HG02852 (cell line): ENCODE results near the gene ATRN.

ENCODE experiments used
- ATAC-seq: cut with Tn5 transposase; IDR thresholded peaks from one replicate; pipeline ENCODE4 v1.9.1; 2021; ENCODE audit warnings: mild to moderate bottlenecking, moderate library complexity; ENCODE audit not compliant: unreplicated experiment

The ATRN gene

DNA sequence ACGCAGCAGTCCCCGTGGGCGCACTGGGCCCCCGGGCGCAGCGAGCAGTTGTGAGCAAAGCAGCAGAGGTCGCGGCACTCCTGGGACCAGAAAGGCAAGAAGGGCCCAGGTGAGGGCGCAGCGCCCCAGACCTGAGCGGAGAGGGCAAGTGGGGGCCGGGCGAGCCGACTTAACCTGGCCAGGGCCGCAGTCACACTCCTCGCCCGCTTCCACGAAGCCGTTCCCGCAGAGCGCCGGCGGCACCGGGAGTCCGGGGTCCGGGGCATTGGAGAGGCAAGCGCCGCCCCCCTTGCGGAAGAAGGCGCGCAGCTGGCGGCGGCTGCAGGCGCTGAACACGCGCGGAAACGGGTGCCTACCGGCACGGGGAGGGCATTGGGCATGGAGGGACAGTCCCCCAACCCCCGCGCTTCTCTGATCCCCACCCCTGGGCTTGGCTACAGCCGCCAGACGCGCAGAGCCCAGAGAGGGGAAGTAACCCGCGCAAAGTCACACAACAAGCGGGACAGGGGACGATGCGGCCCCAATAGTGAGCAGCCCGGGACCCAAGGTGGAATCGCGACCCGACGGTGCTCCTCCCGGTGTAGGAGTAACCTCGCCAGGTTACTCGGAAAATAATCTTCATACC, 201.8 kb downstream of the ATRN start:
- ATAC-seq: no peak

DNA sequence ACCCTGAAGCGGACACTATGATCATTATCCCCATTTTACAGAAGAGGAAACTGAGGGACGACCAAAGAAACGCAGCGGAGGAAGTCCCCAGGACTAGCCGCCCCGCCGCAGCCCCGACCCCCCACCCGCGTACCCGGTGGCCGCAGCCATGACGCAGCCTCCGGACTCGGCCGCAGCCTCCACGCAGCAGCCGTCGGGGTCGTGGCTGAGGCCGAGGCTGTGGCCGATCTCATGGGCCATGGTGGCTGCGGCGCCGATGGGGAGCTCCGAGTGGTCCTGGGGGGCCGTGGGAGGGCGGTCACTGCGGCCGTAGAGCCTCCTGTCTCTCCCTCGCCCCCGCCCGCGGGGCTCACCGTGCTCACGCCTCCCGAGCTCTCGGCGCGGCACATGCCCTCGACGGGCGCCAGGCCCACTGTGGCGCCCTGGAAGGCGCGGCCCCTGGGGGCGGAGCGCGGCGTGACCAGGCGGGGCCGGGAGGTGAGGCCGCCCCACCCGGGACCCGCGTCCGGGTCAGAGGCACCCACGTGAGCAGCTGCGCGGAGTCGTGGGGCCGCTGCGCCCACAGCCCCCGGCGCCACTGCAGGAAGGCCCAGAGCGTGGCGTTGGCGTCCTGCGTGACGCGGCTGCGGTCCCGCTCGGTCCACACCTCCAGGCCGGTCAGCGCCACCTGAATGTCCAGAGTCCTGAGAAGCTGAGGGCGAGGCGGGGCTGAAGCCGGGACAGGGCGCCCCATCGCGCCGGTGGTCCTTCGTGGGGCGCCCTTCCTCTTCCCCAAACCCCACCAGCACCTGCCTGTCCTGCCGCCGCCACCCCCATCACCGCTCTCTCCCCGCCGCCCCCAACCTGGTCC, 202.6 kb downstream of the ATRN start:
- ATAC-seq: no peak

DNA sequence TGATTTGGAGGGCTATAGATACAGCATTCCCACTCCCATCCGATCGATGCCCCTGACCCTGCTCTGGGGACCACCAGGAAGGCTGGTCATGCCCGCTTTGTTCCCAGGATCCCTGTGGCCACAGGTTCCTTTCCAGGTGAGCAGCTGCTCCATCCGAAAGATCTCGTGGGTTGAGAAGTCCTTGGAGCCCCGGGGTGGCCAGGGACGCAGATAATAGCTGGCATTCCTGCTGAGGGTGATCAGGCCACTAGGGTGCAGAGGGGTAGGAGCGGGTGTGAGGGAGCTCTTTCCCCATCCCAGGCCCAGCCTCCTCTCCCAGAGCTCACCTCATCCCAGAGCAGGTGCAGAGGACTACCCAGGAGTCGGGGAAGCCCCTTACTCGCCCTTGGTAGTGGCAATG, 203.6 kb downstream of the ATRN start:
- ATAC-seq: no peak

DNA sequence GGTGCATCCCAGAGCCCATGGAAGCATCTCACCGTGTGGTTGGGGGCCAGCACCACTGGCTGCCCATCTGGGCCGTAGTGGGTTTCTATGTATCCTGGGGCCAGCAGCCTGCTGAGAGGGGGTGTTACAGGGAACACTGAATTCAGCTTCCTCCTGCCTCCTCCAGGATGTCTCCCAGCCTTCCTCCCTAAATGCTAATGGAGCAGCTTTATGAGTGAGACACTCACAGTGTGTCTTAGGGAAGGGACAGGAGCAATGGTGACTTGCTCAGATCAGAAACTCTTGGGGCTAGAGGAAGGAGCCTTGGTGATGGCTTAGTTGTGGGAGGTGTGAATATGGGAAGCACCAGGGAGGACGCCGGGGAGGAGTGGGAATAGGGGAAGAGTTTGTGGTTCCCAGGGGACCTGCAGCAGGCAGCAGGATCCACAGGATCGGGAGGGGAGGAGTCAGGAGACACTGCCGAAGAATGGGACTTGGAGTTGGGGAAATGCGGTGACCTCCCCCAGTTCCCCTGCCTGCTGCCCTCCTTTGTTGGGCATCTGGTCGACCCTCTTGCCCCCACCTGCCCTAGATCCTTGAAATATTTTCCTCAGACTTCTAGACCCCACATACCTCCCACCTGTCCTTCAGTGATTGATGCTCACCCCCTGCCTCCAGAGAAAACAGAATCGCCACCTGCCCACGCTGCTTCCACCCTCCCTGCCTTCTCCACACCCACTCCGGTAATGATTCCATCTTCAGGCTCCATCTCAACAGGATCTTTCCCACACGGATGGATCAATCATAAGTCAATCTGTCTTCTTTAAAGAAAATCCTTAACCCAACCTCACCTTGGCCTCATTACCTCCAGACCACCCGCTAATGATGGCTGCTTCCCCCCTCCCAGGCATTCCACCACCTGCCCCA, 204.4 kb downstream of the ATRN start:
- no peak for ATAC-seq

DNA sequence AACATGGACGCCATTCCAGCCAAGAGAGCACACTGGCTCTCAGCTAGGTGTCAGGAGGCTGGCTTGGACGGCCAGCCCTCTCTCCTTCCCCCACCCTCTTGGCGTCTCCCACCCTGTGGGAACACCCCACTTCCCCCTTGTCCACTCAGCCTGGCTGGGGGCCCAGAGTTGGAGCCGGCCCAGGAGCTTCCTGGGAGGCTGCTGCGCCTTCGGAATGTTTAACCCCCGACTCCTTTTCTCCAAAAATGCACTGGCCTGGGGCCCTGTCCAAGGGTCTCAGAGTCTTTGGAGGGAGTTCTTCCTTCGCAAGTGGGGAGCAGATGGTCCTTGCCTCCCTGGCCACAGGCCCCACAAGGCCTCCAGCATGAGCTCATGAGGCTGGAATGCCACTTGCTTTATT, 206.9 kb downstream of the ATRN start:
- ATAC-seq: no peak

DNA sequence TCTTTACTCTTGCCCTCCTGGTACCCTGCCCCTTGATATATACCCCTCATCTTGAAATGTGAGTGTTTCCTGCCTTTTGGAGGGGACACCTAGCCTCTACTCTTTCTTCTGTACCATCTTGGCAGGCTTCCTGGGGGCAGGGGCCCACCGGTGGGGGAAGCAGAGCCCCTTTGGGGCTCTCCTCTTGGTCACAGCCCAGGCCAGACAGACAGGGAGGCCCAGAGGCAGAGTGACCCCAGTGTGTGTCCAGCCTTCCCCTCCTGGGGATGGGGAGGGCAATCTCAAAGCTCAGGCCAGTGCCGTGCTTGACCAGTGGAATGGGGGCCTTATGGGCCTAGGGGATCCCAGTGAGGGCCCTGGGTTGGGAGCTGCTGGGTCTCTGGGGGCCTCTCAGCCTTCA, 207.4 kb downstream of the ATRN start:
- no peak for ATAC-seq

DNA sequence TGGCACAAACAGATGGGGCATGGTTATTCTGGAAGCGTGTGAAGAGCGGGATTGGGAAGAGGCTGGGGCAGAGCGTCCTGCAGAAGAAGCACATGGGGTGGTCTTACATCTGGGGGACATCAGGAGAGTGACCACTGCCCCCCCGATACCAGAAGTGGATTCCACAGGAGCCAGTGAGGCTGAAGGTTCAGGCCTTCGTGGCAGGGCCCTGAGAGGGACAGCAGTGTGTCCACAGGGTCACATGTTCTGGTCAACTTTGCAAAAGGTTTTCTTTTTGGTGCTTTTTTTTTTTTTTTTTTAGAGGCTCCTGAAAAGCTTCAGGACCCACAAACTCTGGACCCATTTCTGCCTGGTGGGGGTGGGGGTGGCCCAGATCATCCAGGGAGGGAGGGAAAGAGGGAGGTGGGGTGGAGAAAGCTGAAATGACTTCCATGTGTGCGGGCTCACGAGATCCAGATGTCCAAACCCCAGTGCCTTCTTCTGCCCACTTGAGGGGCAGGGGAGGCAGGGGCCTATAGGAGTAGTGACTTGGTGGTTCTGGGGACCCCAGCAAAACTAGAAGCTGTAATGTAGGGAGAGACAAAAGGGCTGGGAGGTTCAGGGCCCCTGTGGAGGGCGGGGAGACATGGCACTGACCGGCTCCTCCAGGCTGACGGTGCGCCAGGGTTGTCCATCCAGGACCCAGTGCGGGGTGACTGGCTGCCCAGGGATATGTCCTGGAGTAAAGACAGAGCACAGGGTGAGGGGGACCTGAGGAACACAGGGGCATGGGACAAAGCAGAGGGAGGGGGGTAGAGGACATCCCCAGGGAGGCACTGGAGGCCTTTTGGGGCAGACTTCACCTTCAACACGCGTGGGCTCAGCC, 208.3 kb downstream of the ATRN start:
- no peak for ATAC-seq

DNA sequence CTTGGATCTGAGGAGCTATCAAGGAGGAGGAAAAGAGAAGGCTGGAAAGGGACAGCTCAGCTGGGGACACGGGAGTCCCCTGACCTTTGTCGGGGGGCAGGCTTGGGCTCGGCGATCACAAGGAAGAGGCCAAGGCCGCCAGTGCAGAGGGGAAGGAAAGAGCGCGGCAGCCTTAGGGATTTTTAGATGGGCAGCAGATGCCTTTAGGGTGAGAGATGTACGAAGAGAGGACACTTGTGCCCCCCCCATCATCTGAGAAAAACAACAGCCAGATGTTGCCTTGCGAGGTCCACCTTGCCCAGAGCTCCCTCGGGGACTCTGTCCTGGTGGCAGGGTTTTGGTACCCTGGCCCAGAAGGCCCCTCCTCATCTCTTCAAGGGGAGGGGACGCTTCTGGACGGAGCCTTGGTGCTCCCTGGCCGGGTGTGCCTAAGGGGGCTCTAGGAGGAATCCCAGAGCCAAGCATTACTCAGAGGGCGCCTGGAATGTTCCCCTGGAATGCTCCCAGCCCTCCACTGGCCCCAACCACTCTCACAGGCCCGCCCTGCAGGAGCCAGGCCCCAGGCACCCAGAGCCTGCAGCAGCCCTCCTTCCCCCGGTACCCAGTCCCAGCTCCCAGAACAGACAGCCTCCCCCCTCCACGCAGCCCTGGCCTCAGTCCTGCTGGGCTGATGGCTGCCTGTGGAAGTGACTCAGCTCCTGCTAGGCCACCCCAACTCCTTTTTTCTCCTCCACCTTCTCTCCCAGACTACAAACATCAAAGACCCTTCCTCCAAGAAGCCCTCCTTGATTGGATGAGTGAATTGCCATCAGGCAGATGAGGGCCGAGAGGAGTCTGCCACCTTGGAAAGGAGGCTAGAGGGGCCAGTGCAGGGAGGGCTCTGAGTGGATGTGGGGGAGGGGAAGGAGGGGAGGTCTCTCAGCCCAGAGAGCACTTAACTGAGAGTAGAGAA, 209.2 kb downstream of the ATRN start:
- no peak for ATAC-seq

DNA sequence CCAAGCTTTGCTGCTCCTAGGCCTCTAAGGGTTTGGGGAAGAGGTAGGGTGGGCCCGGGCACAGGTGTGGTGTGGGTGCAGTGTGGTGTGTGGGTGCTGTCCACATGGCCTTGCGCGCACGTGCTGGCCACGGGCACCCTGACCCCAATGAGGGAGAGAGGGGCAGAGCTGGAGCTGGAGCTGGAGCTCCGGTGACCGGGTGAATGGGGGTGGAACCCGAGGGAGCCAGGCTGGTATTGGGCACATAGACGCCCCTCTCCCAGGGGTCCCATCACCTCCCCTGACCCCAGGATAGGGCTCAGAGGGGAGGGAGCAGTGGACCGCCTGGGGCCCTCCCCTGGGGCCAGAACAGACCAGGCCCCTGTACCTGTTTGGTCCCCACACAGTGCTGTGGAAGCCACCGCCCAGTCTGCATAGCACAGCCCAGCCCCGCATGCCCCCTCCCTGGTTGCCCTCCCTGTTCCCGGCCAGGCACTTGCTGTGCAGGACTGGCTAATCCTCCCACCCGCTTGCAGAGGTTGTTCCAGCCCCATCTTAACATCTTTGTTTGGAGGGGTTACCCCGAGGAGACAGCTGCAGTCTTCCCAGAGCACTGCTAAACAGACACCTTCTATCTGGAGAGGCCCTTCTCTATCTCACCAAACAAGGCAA, 210.0 kb downstream of the ATRN start:
- ATAC-seq: no peak

DNA sequence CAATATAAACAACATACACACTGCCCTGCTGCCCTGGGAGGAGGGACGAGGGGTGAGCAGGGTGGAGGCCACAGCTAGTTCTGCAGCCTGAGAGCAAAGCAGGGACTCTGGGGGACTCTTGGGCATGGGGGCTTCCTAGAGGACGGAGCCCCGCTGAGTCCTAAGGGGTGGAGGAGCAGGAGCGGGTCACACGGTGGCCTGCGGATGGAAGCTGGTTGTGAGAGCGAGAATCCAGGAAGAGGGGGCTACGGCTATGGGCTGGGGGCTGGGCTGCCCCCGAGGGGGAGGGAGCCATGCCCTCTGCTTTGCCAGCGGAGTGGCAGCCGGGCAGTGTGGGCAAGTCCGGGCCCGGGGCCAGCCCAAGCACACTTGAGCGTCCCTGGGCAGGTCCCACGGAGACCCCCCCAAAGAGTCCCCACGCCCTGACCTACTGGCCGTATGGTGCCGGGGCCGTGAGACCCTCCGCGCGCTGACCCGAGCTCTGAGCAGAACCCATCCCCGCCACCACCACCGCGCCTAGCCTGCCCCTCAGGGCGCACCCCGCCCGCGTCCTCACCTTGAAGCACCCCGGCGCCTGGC, 210.6 kb downstream of the ATRN start:
- no peak for ATAC-seq

DNA sequence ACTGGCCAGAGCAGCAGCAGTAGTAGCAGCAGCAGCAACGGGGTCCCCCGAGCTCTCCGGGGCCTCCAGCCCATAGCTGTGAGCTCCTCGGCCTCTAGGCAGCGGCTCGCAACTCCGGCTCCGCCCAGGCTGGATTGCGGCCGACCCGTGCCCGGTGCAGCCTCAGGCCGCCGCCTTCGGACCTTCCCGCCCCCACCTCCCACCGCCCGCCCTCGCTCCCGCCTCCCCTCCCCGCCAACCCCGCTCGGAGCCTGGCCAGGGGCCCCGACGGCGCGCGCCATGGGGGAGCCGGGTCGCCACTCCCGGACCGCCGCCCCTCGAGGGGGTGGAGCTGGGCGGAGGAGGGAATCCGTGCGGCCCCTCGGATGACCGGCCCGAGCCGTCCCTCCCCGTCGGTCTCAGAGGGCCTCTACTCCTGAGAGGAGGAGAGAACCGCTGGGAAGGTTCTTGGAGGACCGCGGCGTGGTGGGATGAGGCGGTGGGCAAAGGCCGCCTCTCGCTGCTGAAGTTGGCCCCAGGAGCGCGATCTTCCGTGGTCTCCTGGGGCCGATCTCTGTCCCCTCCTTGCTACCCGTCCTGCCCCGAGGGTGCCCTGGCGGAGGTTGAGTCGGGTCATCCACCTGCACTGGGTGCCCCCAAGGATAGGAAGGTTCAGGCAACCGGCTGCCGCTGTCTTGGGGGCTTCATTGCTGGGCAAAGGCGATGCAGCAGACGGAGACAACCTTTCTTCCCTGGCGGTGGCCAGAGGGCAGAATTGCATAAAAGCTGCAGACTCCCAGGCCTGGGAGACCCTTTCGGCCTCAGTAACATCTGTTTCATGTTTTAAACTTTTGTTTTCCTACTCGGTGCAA, 211.3 kb downstream of the ATRN start, which contains the start of gene ADAM33:
Gene ADAM33 (minus strand): TSS at position 80 of the 851 bp plus-strand sequence. CDS start 6 bp downstream, at position 74.
- no peak for ATAC-seq

DNA sequence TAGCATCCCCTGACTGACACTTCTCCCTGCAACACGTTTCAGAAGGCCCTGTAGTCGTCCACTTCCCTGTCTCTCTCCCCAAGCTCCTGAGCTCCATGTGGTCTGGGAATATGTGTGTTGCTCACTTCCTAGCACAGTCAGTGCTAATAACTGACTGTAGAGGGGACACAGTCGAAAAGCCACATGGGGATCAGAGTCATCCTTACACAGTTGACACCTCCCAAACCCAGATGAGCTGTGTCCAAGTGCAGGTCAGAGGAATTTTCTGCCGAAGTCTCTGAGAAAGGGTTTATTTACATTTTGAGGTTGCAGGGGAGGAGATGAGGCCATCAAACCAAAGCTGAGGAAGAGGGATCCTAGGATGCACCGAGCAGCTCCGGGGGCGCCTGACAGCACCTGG, 214.5 kb downstream of the ATRN start:
- ATAC-seq: no peak

DNA sequence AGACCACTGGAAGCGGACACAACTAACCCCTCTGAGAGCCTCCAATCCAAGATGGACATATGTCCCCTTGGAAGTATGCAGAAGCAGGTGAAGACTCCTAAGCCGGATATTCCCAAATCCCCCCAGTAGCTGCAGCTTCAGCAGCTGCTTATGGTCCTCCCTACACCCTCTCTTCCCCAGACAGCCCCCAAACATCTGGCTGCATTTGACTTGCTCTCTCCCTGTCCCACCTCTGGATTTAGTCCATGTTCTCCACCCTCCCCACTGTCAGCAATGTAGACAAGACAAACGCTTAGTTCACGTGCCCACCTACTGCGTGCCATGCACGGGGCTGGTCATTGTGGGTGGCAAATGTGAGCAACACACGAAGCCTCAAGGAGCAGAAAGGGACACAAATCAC, 215.6 kb downstream of the ATRN start:
- ATAC-seq: no peak

DNA sequence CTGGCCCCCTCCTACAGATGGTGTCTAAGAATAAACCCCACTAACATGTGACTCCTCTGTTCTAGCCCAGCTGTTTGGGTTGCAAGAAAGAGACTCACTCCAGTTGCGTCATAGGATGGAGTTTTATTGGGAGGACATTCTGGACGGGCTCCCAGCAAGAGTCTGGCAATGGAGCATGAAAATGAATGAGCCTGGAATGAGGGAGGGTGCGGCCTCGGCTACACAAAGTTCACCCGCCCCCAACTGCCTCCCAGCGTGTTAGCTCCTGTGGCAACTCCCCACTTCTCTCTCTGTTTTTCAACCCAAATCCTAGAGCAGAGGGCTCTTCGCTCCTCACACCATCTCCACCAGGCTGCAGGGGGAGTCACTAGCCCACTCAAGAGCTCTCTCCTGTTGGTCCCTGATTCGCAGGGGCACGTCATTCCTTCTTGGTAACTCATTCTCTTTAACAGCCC, 216.1 kb downstream of the ATRN start:
- ATAC-seq: no peak

DNA sequence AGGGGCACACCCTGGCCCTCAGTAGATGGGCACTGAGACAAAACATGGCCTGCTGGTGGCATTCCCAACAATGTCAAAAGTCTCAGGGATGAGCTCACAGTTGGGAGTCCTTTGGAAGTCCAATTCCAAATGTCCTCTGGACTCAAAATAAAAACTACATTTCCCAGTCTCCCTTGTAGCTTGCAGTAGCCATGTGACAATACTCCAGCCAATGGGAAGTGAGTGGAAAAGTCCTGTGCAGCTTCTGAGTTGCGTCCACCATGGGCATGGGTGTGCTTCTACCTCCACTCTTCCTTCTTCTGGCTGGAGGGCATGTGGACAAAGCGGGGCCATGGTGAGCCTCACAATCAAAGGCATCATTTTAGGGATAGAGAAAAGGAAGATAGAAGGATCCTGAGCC, 216.8 kb downstream of the ATRN start:
- ATAC-seq: no peak

DNA sequence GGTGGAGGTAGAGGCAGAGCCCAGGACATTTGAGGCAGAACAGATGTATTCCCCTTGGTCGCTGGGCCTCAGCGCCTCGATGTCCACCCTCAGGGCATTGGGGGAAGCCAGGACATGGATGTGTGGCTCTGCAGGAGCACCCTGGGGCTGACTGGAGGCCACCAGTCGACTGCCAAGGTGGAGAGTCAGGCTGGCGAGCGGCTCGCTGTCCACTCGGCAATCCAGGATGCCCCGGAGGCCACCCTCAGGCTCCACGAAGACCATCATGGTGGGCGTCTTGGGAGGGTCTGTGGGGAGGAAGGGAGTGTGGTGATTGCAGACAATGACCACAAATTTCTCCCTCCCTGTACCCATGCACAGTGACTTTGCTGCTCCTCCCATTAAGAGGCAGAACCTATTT, 219.2 kb downstream of the ATRN start:
- ATAC-seq: no peak

DNA sequence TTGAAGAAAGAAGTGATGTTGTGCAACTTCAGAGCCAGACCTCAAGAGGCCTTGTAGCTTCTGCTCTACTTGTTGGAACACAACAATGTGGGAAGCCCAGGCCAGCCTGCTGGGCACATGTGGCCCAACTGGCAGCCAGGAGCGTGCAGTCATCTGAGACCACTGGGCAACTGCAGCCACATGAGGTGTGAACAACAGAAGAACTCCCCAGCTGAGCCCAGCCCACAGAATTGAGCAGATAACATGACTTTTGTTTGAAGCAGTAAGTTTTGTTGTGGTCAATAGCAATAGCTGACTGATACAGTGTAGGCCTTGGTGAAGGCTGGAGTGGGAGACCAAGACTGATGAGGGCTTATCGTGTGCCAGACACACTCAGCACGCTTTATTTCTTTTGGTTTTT, 219.6 kb downstream of the ATRN start:
- no peak for ATAC-seq

DNA sequence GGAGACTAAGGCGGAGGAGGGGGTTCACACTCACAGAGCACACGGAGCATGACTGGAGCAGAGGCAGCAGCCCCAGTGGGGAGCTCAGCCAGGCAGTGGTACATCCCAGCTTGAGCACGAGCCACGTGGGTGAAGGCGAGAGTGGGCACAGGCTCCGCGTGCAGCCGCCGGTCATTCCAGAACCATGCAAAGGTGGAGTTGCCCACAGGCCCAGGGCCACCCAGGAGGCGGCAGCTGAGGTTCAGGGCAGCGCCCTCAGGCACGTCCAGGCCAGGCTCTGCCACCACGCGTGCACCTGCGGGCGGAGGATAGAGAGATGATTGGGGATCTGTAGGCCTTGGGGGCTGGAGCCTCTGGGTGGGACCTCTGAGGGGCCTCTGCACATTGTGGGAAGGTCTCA, 220.5 kb downstream of the ATRN start:
- ATAC-seq: no peak
